ENCODE measurements around the gene TM4SF4. TPM values are rescaled to one million over a fixed set of nuclear protein-coding genes. Genes with fewer than 3 reads are reported as not detected.
A peak's percentile ranks its signal among the peaks of the same experiment; 100 is the strongest.

Gene TM4SF4
- total RNA-seq, 1 donor from 2014 or later, result not detected

- Histone ChIP-seq H3F3A (ENCODE audit: low read depth) (no peaks in the 10 kb centered on the region), H3K36me3 (no peaks in the 10 kb centered on the region), H3K9me3 (ENCODE audit: low read depth) (no peaks in the 10 kb centered on the region), H3K4me3 (no peak overlapping the region), H3K9ac (no peak overlapping the region), H3K27ac (no peak overlapping the region), H3K4me1 (peaks cover 8% of the 10 kb centered on the region), H3K79me2 (ENCODE audit: low read depth) (no peaks in the 10 kb centered on the region), H3K27me3 (no peaks in the 10 kb centered on the region), H4K20me1 (ENCODE audit: low read depth) (no peaks in the 10 kb centered on the region), H3K4me2 (no peak overlapping the region), H2AFZ (replicated peaks) (no peak overlapping the region)
- H3K27ac Mint-ChIP-seq, result no peak overlapping the region
- no peak for TF ChIP-seq EZH2 (IDR thresholded peaks at IDR 0.05)
- no peak for TF ChIP-seq EZH2phosphoT487 (IDR thresholded peaks at IDR 0.05)
- TF ChIP-seq, protein P1, sequence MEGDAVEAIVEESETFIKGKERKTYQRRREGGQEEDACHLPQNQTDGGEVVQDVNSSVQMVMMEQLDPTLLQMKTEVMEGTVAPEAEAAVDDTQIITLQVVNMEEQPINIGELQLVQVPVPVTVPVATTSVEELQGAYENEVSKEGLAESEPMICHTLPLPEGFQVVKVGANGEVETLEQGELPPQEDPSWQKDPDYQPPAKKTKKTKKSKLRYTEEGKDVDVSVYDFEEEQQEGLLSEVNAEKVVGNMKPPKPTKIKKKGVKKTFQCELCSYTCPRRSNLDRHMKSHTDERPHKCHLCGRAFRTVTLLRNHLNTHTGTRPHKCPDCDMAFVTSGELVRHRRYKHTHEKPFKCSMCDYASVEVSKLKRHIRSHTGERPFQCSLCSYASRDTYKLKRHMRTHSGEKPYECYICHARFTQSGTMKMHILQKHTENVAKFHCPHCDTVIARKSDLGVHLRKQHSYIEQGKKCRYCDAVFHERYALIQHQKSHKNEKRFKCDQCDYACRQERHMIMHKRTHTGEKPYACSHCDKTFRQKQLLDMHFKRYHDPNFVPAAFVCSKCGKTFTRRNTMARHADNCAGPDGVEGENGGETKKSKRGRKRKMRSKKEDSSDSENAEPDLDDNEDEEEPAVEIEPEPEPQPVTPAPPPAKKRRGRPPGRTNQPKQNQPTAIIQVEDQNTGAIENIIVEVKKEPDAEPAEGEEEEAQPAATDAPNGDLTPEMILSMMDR (IDR thresholded peaks at IDR 0.05), result no peak
- H3K4me3 Mint-ChIP-seq, result no peak overlapping the region
- no peaks in the 10 kb centered on the region for H3K36me3 Mint-ChIP-seq
- H3K4me1 Mint-ChIP-seq, result peaks cover 10% of the 10 kb centered on the region
- DNase-seq (ENCODE audit: low spot score), result no peak
- no peaks in the 10 kb centered on the region for H3K27me3 Mint-ChIP-seq (ENCODE audit: insufficient read depth, low read depth)
- H3K9me3 Mint-ChIP-seq, result no peaks in the 10 kb centered on the region
Observed at GRCh38 chr3:149472030-149472797, 2.3 kb upstream of the TM4SF4 start.

DNA sequence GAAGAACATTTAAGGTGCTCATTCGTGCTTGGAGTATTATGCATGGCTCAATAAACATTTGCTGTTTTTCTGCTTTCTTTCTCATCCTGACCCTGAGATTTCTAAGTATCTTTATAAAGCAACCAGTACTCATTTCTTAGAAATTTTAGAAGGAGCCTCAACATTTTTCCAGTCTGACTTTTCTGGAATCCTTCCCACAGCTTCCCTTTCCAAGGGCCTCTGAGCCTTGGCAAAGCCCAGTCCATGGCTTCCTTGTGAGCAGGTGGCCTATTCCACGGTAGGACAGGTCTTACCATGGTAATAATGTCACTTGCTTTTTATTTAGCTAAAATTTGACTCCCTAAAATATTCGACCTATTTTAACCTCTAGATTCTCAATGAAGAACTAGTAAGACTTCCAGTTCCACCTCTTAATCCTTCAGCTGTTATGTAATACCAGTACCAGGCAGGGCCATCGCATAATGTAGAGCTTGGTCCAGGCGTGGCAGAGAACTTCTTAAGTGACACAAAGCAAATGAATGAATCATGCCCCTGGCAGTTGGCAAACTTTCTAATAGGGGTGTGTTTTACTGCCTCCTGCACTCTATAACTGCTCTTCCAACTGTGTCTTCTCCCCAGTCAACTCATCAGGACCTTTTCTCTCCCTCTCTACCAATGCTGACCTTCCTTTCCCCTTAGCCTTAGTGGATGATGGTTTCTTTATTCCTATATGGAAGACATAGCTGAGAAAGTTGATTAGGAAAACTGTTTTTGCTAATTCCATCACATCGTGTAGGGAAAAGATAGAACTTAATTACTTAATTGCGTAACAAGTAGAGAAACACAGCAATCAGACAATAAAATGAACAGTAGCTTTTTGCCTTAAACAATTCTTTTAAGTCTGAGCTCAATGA is 894 bp upstream of the TM4SF4 start:
- Histone ChIP-seq H3K27me3 (no peaks in the 10 kb centered on the region), H3K4me2 (no peak overlapping the region), H3K36me3 (no peaks in the 10 kb centered on the region), H3K79me2 (ENCODE audit: low read depth) (no peaks in the 10 kb centered on the region), H3K9ac (no peak overlapping the region), H3K9me3 (ENCODE audit: low read depth) (no peaks in the 10 kb centered on the region), H3F3A (ENCODE audit: low read depth) (no peaks in the 10 kb centered on the region), H3K27ac (no peak overlapping the region), H4K20me1 (ENCODE audit: low read depth) (no peaks in the 10 kb centered on the region), H3K4me3 (no peak overlapping the region), H3K4me1 (peaks cover 6% of the 10 kb centered on the region), H2AFZ (replicated peaks) (no peak overlapping the region)
- Mint-ChIP-seq H3K9me3 (no peaks in the 10 kb centered on the region), H3K36me3 (no peaks in the 10 kb centered on the region), H3K4me1 (peaks cover 7% of the 10 kb centered on the region), H3K4me3 (no peak overlapping the region), H3K27me3 (ENCODE audit: insufficient read depth, low read depth) (no peaks in the 10 kb centered on the region), H3K27ac (no peak overlapping the region)
- TF ChIP-seq EZH2phosphoT487 (IDR thresholded peaks at IDR 0.05), result no peak
- TF ChIP-seq, protein P1 (IDR thresholded peaks at IDR 0.05), result no peak
- TF ChIP-seq EZH2 (IDR thresholded peaks at IDR 0.05), result no peak
- DNase-seq (ENCODE audit: low spot score), result no peak

GRCh38 chr3:149475451-149476060 is 1.1 kb downstream of the TM4SF4 start:
- Mint-ChIP-seq H3K27ac (peak overlapping the region; percentile 57), H3K4me1 (peaks cover 10% of the 10 kb centered on the region), H3K27me3 (ENCODE audit: insufficient read depth, low read depth) (no peaks in the 10 kb centered on the region), H3K36me3 (no peaks in the 10 kb centered on the region), H3K4me3 (no peak overlapping the region), H3K9me3 (no peaks in the 10 kb centered on the region)
- H3K4me1 ChIP-seq, result no peaks in the 10 kb centered on the region
- no peaks in the 10 kb centered on the region for H3K9me3 ChIP-seq (ENCODE audit: low read depth)
- H3K27ac ChIP-seq, result no peak overlapping the region
- H3K4me2 ChIP-seq, result no peak overlapping the region
- no peaks in the 10 kb centered on the region for H3K36me3 ChIP-seq
- TF ChIP-seq EZH2phosphoT487 (IDR thresholded peaks at IDR 0.05), result no peak
- TF ChIP-seq, protein P1 (IDR thresholded peaks at IDR 0.05), result no peak
- no peak for TF ChIP-seq EZH2 (IDR thresholded peaks at IDR 0.05)
- H2AFZ ChIP-seq (replicated peaks), result no peak overlapping the region
- no peak overlapping the region for H3K4me3 ChIP-seq
- H3K9ac ChIP-seq, result no peak overlapping the region
- no peaks in the 10 kb centered on the region for H3F3A ChIP-seq (ENCODE audit: low read depth)
- H4K20me1 ChIP-seq (ENCODE audit: low read depth), result no peaks in the 10 kb centered on the region
- no peak for DNase-seq (ENCODE audit: low spot score)
- no peaks in the 10 kb centered on the region for H3K79me2 ChIP-seq (ENCODE audit: low read depth)
- no peaks in the 10 kb centered on the region for H3K27me3 ChIP-seq
